MCF 10A (cell line): ENCODE data around the gene GMPPA. TPM values are rescaled to one million over a fixed set of nuclear protein-coding genes. Genes with fewer than 3 reads are reported as not detected.

Source experiments
- BruUV-seq: library from RNA; stranded (reverse); fragments of 400-500 nt; replicated peaks from 2 replicates; lab custom pipeline; 2021; lab: Mats Ljungman, UMichigan
- CTCF ChIA-PET: fragments of 300-600 bp; sonication (Branson Sonifier 250); formaldehyde crosslinking; extraction: SDS; loops from one replicate; lab custom pipeline; 2021; ENCODE audit warnings: antibody characterized with exemption, inconsistent platforms; lab: Yijun Ruan, JAX
- POLR2A ChIA-PET: fragments of 300-600, 350-650 bp; sonication (Branson Sonifier 250); formaldehyde crosslinking; extraction: SDS; loops from one replicate; lab custom pipeline; 2020; ENCODE audit warnings: antibody characterized with exemption, inconsistent platforms; lab: Yijun Ruan, JAX
- DNase-seq: peaks from one replicate; pipeline ENCODE4 v3.0.0-alpha.2; 2018; ENCODE audit not compliant: unreplicated experiment
- H3K27ac Mint-ChIP-seq: one replicate; pipeline ENCODE4 v1.8.0; 2022; ENCODE audit warnings: mild to moderate bottlenecking, low read depth, mixed read lengths; ENCODE audit not compliant: unreplicated experiment
- H3K27me3 Mint-ChIP-seq: one replicate; pipeline ENCODE4 v1.8.0; 2022; ENCODE audit warnings: mixed read lengths; ENCODE audit not compliant: insufficient read depth, unreplicated experiment
- H3K36me3 Mint-ChIP-seq: one replicate; pipeline ENCODE4 v1.8.0; 2022; ENCODE audit warnings: mild to moderate bottlenecking, moderate library complexity, mixed read lengths; ENCODE audit not compliant: insufficient read depth, unreplicated experiment
- H3K4me1 Mint-ChIP-seq: one replicate; pipeline ENCODE4 v1.8.0; 2022; ENCODE audit warnings: mixed read lengths; ENCODE audit not compliant: insufficient read depth, unreplicated experiment
- H3K4me3 Mint-ChIP-seq: one replicate; pipeline ENCODE4 v1.8.0; 2022; ENCODE audit warnings: mild to moderate bottlenecking, moderate library complexity, mixed read lengths; ENCODE audit not compliant: unreplicated experiment
- H3K9me3 Mint-ChIP-seq: one replicate; pipeline ENCODE4 v1.8.0; 2022; ENCODE audit warnings: mixed read lengths; ENCODE audit not compliant: unreplicated experiment
- CTCF ChIP-seq: fragments of 200-600 bp; IDR thresholded peaks from one replicate; pipeline ENCODE4 v1.8.0; 2022; ENCODE audit warnings: antibody characterized with exemption, mild to moderate bottlenecking; ENCODE audit not compliant: unreplicated experiment
- intact Hi-C: fragments of 100-400 bp; cut with micrococcal nuclease; formaldehyde crosslinking; loops from 2 replicates; pipeline ENCODE4 v1.14.1; 2022
- total RNA-seq: library from RNA; stranded (reverse); gene quantifications from 2 replicates; pipeline ENCODE4 v1.2.3, GENCODE V29; 2022

Gene GMPPA
- total RNA-seq, 1 experiment from 2014 or later, result 70.7 TPM

DNA sequence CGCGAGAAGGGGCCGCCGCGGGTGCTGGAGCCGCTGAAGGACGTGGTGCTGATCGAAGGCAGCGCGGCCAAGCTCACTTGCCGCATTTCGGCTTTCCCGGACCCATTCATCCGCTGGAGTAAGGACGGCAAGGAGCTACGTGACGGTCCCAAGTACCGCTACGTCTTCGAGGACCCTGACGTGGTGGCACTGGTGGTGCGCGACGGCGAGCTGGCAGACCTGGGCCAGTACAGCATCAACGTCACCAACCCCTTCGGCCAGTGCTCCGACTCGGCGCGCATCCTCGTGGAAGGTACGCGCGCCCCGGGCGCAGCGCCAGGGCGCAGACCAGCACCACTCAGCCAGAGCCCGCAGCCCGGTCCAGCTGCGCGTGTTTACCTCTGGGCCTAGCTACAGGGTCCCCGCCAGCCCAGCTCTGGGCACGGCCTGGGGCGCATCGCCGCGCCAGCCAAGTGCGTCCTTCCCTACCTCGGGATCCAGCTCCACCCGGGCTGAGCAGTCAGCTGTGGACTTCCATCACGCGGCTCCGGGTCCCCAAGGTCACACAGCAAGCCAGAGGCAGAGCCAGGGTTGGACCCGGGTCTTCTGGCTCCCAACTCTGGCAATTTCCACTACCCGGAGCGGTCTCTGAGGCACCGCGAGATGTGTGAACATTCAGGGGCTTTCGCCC lies 1.7 kb upstream of the GMPPA start:
- BruUV-seq, result no TSS peak
- CTCF ChIA-PET, result interaction anchor here (0.6 to 3.7 kb wide), 10 partner anchors 9 to 107 kb away, joined by 3 to 13 read pairs (median 6); no protein-coding TSS in a partner anchor
- Mint-ChIP-seq H3K4me1 (peaks cover 24% of the 10 kb centered on the region), H3K27me3 (no peaks in the 10 kb centered on the region), H3K4me3 (peak overlapping the region; percentile 92), H3K9me3 (no peaks in the 10 kb centered on the region), H3K27ac (no peak overlapping the region), H3K36me3 (peaks cover 9% of the 10 kb centered on the region)
- POLR2A ChIA-PET, result interaction anchor here (0.6 to 2.7 kb wide), 6 partner anchors 14 to 192 kb away, joined by 3 to 17 read pairs (median 10); partner anchors contain the start of gene STK11IP
- TF ChIP-seq CTCF, result no peak
- no peak for DNase-seq
- intact Hi-C loops, result no loop called here

GRCh38 chr2:219497495-219498279 lies 1.0 kb upstream of the GMPPA start:
- no peaks in the 10 kb centered on the region for H3K27me3 Mint-ChIP-seq
- CTCF ChIA-PET, result interaction anchor here (0.7 to 2.7 kb wide), 7 partner anchors 9 to 107 kb away, joined by 3 to 13 read pairs (median 4); no protein-coding TSS in a partner anchor
- H3K36me3 Mint-ChIP-seq, result peaks cover 11% of the 10 kb centered on the region
- H3K27ac Mint-ChIP-seq, result peak overlapping the region; percentile 93
- intact Hi-C loops, result loop anchor here (1.0 to 2.0 kb wide), 3 partner anchors 33 to 67 kb away; no protein-coding TSS in a partner anchor
- TF ChIP-seq CTCF, result no peak
- H3K9me3 Mint-ChIP-seq, result no peaks in the 10 kb centered on the region
- POLR2A ChIA-PET, result interaction anchor here (0.6 to 2.7 kb wide), 16 partner anchors 8 to 191 kb away, joined by 3 to 17 read pairs (median 5); partner anchors contain the start of gene STK11IP
- peak overlapping the region; percentile 92 for H3K4me3 Mint-ChIP-seq
- BruUV-seq, result no TSS peak
- peak; percentile 75 for DNase-seq
- peaks cover 24% of the 10 kb centered on the region for H3K4me1 Mint-ChIP-seq

- Mint-ChIP-seq H3K4me1 (peaks cover 24% of the 10 kb centered on the region), H3K27ac (peak overlapping the region; percentile 93), H3K36me3 (peaks cover 7% of the 10 kb centered on the region), H3K9me3 (no peaks in the 10 kb centered on the region), H3K27me3 (no peaks in the 10 kb centered on the region), H3K4me3 (peak overlapping the region; percentile 92)
- BruUV-seq, result TSS peak; percentile 91
- CTCF ChIA-PET, result interaction anchor here (0.6 to 2.7 kb wide), 7 partner anchors 11 to 546 kb away, joined by 3 to 13 read pairs (median 5); no protein-coding TSS in a partner anchor
- intact Hi-C loops, result loop anchor here (2.0 kb wide), 2 partner anchors 46 to 68 kb away; no protein-coding TSS in a partner anchor
- POLR2A ChIA-PET, result interaction anchor here (0.6 to 2.7 kb wide), 23 partner anchors 9 to 505 kb away, joined by 3 to 17 read pairs (median 5); partner anchors contain the start of genes CHPF, CNPPD1, OBSL1 and STK11IP
- no peak for TF ChIP-seq CTCF
- DNase-seq, result no peak
Observed at GRCh38 chr2:219499058-219499307, 292 bp downstream of the GMPPA start.

DNA sequence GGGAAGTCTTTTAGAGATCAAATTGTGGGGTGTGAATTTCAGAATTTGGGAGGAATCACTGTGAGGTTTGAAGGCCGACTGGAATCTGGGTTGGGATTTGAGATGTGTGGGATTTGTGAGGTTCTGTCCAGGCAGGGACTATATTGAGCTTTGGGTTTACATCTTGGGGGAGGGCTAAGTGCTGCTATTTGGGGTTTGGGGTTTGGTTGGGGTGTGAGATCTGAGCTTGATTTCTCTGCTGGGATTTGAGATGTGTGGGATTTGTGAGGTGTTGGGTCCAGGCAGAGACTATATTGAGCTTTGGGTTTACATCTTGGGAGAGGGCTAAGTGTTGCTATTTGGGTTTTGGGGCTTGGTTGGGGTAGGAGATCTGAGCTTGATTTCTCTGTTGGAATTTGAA lies 864 bp downstream of the GMPPA start:
- intact Hi-C loops, result loop anchor here (2.0 kb wide), 2 partner anchors 47 to 69 kb away; no protein-coding TSS in a partner anchor
- Mint-ChIP-seq H3K27me3 (no peaks in the 10 kb centered on the region), H3K4me1 (peaks cover 24% of the 10 kb centered on the region)

More for the DNA sequence above, 864 bp downstream of the GMPPA start:
- Mint-ChIP-seq H3K9me3 (no peaks in the 10 kb centered on the region), H3K4me3 (peak overlapping the region; percentile 92), H3K36me3 (peaks cover 7% of the 10 kb centered on the region), H3K27ac (peak overlapping the region; percentile 93)
- DNase-seq, result no peak
- ChIA-PET POLR2A (interaction anchor here (0.6 to 2.7 kb wide), 6 partner anchors 10 to 185 kb away, joined by 3 to 13 read pairs (median 6); partner anchors contain the start of gene DNPEP), CTCF (interaction anchor here (0.6 to 1.4 kb wide), 6 partner anchors 25 to 96 kb away, joined by 3 to 6 read pairs (median 4); no protein-coding TSS in a partner anchor)
- no peak for TF ChIP-seq CTCF
- BruUV-seq, result no TSS peak
